CD4-positive, alpha-beta T cell treated with Interleukin-4 for 4 hours (primary cell): ENCODE data around the gene FAM110D.

ENCODE experiments used
- DNase-seq: peaks from one replicate; pipeline ENCODE4 v3.0.0-alpha.2; 2020

Gene FAM110D

GRCh38 chr1:26190373-26190987 lies 31.6 kb downstream of the FAM110D start, which contains the start of gene CATSPER4:
Gene CATSPER4, plus strand, starts transcription at chr1:26190602. Its CDS starts 26 bp downstream, at chr1:26190628.
- DNase-seq: no peak

GRCh38 chr1:26191739-26192138 lies 32.9 kb downstream of the FAM110D start:
- DNase-seq: no peak

GRCh38 chr1:26195805-26196204 lies 36.9 kb downstream of the FAM110D start:
- DNase-seq: no peak

- no peak for DNase-seq
These were observed 38.4 kb downstream of the FAM110D start for GRCh38 chr1:26197301-26197700.

- no peak for DNase-seq
These were observed 38.9 kb downstream of the FAM110D start for GRCh38 chr1:26197813-26198212.

GRCh38 chr1:26200413-26200812 lies 41.5 kb downstream of the FAM110D start:
- DNase-seq: no peak

GRCh38 chr1:26203642-26204318 lies 44.9 kb downstream of the FAM110D start:
- no peak for DNase-seq

GRCh38 chr1:26210147-26210870 lies 51.4 kb downstream of the FAM110D start:
- no peak for DNase-seq

GRCh38 chr1:26212726-26213125 lies 53.8 kb downstream of the FAM110D start:
- DNase-seq: no peak

- no peak for DNase-seq
These were observed 54.5 kb downstream of the FAM110D start for GRCh38 chr1:26213335-26213905.
